ENCODE results near the gene CYTH4.

DNA sequence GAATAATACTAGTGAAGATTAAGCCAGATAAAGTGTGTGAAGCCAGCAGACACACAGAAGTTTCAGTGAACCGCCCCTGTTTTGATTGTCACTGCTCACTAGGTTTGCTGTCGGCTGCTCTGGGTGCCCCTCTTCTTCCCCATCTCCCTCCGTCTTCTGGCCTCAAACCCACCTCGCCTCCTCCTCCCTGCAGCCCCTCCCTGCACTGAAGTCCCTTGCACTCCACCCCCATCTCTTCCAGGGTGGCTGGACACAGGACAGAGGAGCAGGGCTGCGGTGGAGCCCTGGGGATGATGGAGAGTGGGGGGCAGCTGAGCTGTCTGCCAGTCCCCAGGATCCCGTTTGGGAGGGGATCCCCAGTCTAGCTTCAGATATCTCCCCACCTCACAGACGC is 53.5 kb downstream of the CYTH4 start:
- TF ChIP-seq YY1 (IDR thresholded peaks at IDR 0.05; ENCODE audit: insufficient read depth, insufficient read length) (no peak), SUZ12 (IDR thresholded peaks at IDR 0.05; ENCODE audit: extremely low read depth, insufficient read depth, insufficient read length) (no peak)
